Cardiac muscle cell (in vitro differentiated cells and primary cell): ENCODE data around the gene SUN5. TPM values are rescaled to one million over a fixed set of nuclear protein-coding genes. Genes with fewer than 3 reads are reported as not detected.

Experiments used
- DNase-seq, 2 donors: peaks; one replicate each; pipeline versions ENCODE4 v3.0.0 to v3.0.0-alpha.2; 2010 to 2017; ENCODE audit warnings: low read depth in 1 of 2, low spot score in 1 of 2
- H3K27ac ChIP-seq: fragments of 200-600 bp; sonication (generic); 2 replicates; pipeline ENCODE4 v1.5.1; 2016
- H3K27me3 ChIP-seq: fragments of 200-600 bp; sonication (generic); 2 replicates; pipeline ENCODE4 v1.6.0; 2016; ENCODE audit warnings: control low read depth
- H3K36me3 ChIP-seq: fragments of 200-600 bp; sonication (generic); 2 replicates; pipeline ENCODE4 v1.5.1; 2016; ENCODE audit warnings: control low read depth
- H3K4me1 ChIP-seq: fragments of 200-600 bp; sonication (generic); 2 replicates; pipeline ENCODE4 v1.8.1; 2017; ENCODE audit warnings: low read depth, mild to moderate bottlenecking, mixed run types
- H3K4me3 ChIP-seq: fragments of 200-600 bp; sonication (generic); 2 replicates; pipeline ENCODE4 v1.5.1; 2016; ENCODE audit warnings: mild to moderate bottlenecking
- H3K9me3 ChIP-seq: fragments of 200-600 bp; sonication (generic); 2 replicates; pipeline ENCODE4 v1.5.1; 2017; ENCODE audit warnings: low read depth, mild to moderate bottlenecking, control low read depth
- CTCF ChIP-seq: IDR thresholded peaks from 2 replicates; pipeline ENCODE4 v1.5.1; 2012; ENCODE audit warnings: low read depth, mild to moderate bottlenecking, low read length
- polyA plus RNA-seq: library from polyadenylated mRNA; unstranded; fragments of >200 nt; fragmentation: Nextera tagmentation; extraction: Ambion mirVana; gene quantifications from 2 replicates; pipeline ENCODE4 v1.2.1, GENCODE V29; 2016
- total RNA-seq: library from RNA; depleted of rRNA; stranded (reverse); fragments of >200 nt; gene quantifications from 2 replicates; pipeline ENCODE4 v1.2.3, GENCODE V29; 2016

Gene SUN5
- total and polyA plus RNA-seq, 2 experiments from 2014 or later = not detected

GRCh38 chr20:32985596-32985995 lies 18.6 kb downstream of the SUN5 start:
- Histone ChIP-seq H3K27me3 (no peaks in the 10 kb centered on the region), H3K36me3 (no peaks in the 10 kb centered on the region), H3K27ac (peak overlapping the region; percentile 84), H3K4me1 (peaks cover 14% of the 10 kb centered on the region), H3K4me3 (no peak overlapping the region), H3K9me3 (no peaks in the 10 kb centered on the region)
- TF ChIP-seq CTCF = no peak
- DNase-seq = no peak

GRCh38 chr20:32984631-32985354 lies 19.4 kb downstream of the SUN5 start:
- Histone ChIP-seq H3K36me3 (no peaks in the 10 kb centered on the region), H3K9me3 (no peaks in the 10 kb centered on the region), H3K27me3 (no peaks in the 10 kb centered on the region), H3K27ac (peak overlapping the region; percentile 84), H3K4me3 (no peak overlapping the region), H3K4me1 (peaks cover 14% of the 10 kb centered on the region)
- DNase-seq = no peak
- no peak for TF ChIP-seq CTCF

GRCh38 chr20:32984196-32984595 lies 20.0 kb downstream of the SUN5 start:
- peak in 1 of 2 donors; percentile 62 for DNase-seq
- Histone ChIP-seq H3K27ac (peak overlapping the region; percentile 84), H3K9me3 (no peaks in the 10 kb centered on the region), H3K36me3 (no peaks in the 10 kb centered on the region), H3K4me1 (peaks cover 14% of the 10 kb centered on the region), H3K4me3 (no peak overlapping the region), H3K27me3 (no peaks in the 10 kb centered on the region)
- no peak for TF ChIP-seq CTCF

GRCh38 chr20:32983459-32984112 lies 20.6 kb downstream of the SUN5 start:
- Histone ChIP-seq H3K27ac (peak overlapping the region; percentile 84), H3K36me3 (no peaks in the 10 kb centered on the region), H3K4me1 (peaks cover 14% of the 10 kb centered on the region), H3K27me3 (no peaks in the 10 kb centered on the region), H3K4me3 (no peak overlapping the region), H3K9me3 (no peaks in the 10 kb centered on the region)
- no peak for DNase-seq
- no peak for TF ChIP-seq CTCF

- no peaks in the 10 kb centered on the region for H3K27me3 ChIP-seq
- H3K9me3 ChIP-seq = no peaks in the 10 kb centered on the region
- DNase-seq = peak in 1 of 2 donors; percentile 89
- TF ChIP-seq CTCF = no peak
- H3K4me3 ChIP-seq = no peak overlapping the region
- peaks cover 14% of the 10 kb centered on the region for H3K4me1 ChIP-seq
- no peaks in the 10 kb centered on the region for H3K36me3 ChIP-seq
- H3K27ac ChIP-seq = peak overlapping the region; percentile 84
Measured at GRCh38 chr20:32982617-32983458, 21.4 kb downstream of the SUN5 start.
